Stromal cell of bone marrow (primary cell): ENCODE results near the gene RASA1.
"Not testable (repeated sequence)": the region's sequence is repeated elsewhere in the genome, so short reads cannot be mapped to it uniquely, and the experiment has no call there.

Source experiments
- DNase-seq: peaks from one replicate; pipeline ENCODE4 v3.0.0-alpha.2; 2012; ENCODE audit warnings: low read depth

The RASA1 gene

DNA sequence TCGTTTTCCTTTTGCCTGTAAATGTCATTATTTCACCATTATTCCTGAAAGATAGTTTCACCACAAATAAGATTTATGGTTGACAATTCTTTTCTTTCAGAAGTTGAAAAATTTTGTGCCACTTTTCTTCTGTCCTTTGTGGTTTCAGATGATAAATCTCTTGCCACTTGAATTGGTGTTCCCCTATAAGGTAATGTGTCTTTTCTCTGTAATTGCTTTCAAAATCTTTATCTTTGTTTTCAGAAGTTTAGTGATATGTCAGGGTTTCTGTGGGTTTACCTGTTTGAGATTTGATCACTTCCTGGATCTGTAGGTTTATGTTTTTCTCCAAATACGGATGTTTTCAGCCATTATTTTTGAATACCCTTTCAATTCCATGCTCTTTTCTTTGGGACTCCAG lies 14.6 kb downstream of the RASA1 start:
- no peak for DNase-seq

DNA sequence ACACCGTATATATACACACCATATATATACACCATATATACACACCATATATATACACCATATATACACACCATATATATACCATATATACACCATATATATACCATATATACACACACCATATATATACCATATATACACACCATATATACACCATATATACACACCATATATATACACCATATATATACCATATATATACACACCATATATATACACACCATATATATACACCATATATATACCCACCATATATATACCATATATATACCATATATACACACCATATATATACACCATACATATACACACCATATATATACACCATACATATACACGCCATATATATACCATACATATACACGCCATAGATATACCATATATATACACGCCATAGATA lies 19.6 kb downstream of the RASA1 start:
- not testable (repeated sequence) for DNase-seq

DNA sequence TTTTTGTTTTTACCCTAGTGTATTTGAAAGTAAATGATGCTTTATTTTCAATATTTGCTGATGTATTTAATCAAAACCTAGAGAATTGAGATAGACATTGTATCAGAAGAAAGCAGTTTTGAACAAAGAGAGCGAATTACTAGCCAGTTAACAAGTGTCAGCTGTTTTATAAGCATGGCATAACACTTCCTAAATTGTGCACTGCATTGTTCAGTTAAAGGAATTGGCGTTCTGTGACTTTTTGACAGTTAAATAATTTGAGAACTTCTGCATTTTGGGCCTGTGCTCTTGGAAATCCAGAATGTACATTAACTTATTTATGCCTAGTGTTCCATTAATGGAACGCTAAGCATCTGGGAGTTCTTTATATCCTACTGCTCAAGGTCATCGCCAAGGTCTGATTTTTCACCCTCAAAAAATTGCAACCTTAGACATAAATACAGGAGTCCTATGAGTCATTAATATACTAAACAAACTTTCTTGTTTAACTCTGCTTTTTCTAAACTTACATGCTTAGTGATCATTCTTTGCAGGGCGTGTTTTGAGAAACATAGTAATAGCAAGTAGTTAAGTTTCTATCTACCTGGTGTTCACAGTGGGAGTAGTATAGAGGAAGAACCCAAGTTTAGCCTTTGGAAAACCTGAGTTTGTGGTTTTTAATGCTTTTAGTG lies 31.1 kb downstream of the RASA1 start:
- DNase-seq = no peak

DNA sequence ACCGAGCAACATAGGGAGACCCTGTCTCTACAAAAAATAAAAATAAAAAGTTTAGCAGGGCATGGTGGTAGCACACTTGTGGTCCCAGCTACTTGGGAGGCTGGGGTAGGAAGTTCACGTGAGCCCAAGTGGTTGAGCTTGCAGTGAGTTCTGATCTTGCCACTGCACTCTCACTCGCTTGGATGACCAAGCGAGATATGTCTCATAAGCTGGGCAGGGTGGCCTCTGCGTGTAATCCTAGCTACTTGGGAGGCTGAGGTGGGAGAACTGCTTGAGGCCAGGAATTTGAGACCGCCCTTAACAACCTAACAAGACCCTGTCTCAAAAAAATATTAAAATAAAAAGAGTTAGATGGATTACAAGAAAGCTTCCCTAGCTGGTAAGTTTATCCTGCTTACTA lies 32.5 kb downstream of the RASA1 start:
- no peak for DNase-seq

DNA sequence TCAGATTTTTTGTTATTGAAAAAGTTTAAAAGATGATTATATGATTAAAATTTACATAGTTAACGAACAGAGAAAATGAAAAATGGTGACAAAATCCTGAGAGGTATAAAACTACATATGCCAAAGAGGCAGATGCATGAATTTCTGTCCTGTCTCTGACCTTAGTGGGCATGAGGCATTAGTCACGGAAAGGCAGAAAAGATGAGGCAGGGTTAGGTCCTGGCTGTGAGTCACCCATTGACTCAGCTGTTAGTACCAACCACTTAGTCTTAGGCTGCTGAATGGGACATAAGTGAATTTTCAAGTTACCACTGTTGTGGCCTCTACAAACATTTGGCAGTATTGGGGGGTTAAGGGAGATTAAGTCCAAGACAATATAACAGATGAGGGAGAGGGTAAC lies 33.1 kb downstream of the RASA1 start:
- DNase-seq = peak; percentile 89

DNA sequence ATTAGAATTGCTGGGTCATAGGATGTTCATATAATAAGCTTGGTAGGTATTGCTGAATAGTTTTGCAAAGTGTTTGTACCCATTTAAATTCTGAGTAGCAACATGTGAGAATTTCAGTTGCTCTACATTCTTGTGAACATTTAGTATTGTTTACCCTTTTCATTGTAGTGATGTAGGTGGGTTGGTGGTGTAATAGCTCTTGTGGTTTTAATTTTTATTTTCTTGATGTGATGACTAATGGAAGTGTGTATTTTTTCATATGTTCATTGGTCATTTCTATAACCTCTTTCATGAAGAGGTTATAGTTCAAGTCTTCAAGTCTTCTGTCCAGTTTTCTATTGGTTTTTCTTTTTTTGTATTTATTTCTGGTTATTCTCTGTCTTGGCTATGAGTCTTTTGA lies 34.4 kb downstream of the RASA1 start:
- DNase-seq = peak; percentile 11

DNA sequence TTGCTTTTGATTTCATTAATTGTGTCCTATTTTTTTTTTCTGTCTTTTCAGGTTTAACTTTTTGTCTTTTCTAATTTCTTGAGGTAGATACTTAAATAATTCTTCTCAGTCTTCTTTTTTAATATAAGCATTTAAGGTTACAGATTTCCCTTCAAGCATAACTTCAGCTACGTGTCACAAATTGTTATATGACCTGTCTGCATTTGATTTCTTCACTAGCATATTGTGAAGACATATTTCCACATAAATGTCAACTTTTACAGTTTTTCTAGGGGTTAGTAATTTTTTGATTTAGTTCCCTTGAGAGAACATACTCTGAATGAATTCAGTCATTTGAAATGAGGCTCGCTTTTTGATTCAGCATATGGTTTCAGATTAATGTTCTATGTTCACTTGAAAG lies 35.6 kb downstream of the RASA1 start:
- no peak for DNase-seq

DNA sequence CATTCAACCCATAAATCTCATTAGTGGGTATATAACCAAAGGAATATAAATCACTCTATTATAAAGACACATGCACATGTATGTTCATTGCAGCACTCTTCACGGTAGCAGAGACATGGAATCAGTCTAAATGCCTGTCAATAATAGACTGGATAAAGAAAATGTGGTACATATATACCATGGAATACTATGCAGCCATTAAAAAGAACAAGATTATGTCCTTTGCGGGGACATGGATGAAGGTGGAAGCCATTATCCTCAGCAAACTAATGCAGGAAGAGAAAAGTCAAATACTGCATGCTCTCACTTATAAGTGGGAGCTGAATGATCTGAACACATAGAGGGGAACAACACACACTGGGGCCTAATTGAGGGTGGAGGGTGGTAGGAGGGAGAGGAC lies 38.4 kb downstream of the RASA1 start:
- DNase-seq = not testable (repeated sequence)

DNA sequence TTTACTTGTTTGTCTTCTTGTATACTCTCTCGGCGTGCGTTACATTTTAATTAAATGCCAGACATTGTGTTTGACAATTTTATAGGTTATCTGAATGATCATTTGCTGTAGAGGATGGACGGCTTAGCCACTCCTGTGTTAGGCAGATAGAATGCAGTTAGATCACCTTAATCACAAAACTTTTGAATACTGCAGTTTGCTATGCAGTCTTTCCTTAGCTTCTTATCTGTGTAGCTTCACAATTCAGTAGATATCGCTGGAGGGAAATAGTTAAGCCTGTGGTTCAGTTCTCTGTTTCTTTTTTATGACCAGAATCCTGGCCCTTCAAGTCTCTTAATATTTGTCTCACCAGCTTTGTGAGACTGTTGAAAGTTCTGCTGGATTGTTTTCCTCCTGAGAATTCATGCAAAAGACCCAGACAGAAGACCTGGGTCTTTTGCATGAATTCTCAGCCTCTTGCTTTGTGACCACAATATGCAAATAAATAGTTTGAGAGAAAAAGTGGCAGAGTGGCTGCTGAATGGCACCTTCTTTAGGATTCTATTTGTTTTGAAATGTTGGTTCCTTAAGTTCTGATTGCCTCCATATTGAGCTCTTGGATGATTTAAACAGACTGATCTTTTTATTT lies 40.2 kb downstream of the RASA1 start:
- DNase-seq = no peak

DNA sequence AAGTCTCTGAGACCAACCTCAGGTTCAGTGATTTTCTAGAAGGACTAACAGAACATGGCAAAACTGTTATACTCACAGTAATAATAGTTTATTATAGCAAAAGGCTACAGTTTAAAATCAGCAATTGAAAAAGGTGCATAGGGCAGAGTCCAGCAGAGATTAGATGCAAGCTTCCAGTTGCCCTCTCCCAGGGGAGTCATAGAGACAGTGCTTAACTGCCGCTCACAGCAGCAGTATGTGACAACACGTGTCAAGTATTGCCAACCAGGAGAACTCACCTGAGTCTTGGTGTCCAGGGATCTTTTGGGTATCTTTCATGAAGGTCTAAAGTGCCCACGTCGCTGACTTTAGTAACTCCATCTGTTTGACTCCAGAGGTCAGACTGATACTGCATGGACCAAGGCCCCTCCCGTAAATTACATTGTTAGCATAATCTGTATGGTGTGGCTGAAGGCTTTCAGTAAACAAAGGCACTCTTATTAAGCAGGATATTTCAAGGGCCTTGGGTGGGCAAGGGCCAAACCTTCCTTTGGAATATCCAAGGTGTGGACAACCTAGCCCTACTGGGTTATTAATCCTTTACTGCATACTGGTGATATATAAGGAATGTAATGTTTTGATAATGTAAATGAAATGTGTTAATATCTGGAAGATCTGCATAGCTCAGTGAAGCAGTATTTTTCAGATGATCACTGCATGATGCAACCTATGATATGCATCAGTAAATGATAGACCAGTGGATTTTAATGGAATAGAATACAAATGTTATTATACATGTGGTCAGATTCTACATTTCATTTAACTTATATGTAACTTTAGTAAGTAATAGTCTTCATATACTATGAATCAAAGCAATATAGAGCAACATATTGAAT lies 44.0 kb downstream of the RASA1 start:
- no peak for DNase-seq

DNA sequence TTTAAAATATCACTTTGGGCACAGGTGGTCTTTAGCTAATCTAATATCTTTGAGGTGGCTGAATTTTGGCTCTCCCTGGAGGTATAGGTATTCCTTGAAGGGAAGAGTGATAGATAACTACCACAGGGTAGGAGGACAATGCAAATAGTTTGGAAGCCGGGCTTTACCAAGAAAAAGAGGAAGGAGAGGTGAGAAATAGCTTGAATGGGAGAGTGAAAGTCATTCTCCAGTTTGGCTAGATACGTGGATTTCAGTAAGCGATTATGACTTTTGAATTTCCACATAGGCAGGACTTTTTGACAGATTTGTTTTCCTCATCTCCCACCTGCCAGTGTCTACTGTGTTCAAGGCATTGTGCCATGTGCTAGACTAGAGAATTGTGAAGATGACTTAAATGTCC lies 45.5 kb downstream of the RASA1 start:
- DNase-seq = no peak

DNA sequence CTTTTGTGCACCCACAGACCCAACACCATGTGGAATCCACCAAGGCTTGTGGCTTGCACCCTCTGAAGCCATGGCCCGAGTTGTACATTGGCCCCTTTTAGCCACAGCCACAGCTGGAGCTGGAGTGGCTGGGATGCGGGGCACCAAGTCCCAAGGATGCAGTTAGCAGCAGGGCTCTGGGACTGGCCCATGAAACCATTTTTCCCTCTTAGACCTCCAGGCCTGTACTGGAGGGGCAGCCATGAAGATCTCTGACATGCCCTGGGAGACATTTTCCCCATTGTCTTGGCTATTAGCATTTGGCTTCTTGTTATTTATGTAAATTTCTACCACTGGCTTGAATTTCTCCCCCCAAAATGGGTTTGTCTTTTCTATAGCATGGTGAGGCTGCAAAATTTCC lies 51.8 kb downstream of the RASA1 start:
- DNase-seq = no peak

DNA sequence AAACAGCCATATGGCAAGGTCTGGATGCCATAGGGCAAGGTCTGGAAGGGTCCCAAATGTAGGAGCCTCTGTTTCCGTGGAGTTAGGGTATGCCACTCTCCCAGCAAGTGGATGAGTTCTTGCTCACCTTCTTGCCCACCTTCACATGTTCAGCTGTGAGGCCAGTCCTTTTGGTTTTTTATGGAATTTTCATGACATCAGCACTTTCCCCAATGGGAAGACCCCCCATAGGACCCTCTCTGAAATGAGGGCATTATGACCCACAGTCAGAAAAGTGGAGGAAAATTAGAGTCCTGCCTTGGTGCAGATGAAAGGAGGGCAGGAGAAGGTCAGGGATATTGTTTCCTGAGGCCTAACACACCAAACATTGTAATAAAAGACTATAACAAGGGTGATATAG lies 53.9 kb downstream of the RASA1 start:
- DNase-seq = no peak

DNA sequence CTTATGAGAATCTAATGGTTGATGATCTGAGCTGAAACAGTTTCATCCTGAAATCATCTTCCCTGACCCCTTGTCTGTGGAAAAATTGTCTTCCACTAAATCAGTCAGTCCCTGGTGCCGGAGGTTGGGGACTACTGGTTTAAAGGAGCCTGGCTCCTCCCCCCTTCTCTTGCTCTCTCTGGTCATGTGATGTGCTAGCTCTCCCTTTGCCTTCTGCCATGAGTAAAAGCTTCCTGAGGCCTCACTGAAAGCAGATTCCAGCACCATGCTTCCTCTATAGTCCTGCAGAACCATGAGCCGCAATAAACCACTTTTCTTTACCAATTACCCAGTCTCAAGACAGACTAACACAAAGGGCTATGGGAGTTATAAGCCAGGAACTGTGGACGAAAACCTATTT lies 54.7 kb downstream of the RASA1 start:
- no peak for DNase-seq

DNA sequence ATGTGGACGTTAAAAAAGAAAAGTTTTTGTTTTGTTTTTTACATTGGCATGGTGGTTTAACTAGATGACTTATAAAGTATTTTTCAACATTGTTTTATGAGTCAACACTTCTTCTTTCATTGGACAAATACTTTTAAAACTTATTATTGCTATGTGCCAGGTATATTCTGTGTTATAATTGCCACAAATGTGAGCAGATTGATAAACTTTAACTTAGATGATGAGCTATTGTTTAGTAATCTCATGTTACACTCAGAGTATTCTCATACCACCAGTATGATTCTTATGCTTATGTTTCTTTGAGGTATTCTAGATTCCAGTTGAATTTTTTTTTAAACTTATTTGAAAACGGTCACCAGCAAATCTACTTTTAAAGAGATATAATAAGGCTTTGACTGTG lies 60.3 kb downstream of the RASA1 start:
- DNase-seq = no peak

DNA sequence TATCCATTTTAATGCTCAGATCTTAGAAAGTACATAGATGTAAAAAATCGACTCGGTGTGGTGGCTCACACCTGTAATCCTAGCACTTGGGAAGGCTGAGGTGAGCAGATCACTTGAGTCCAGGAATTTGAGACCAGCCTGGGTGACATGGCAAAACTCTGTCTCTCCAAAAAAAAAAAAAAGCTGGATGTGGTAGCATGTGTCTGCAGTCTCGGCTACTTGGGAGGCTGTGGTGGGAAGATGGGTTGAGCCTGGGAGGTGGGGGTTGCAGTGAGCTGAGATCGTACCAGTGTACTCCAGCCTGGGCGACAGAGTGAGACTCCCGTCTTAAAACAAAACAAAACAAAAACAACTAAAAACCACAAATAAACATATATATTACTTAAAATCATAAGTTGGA lies 61.4 kb downstream of the RASA1 start:
- no peak for DNase-seq

DNA sequence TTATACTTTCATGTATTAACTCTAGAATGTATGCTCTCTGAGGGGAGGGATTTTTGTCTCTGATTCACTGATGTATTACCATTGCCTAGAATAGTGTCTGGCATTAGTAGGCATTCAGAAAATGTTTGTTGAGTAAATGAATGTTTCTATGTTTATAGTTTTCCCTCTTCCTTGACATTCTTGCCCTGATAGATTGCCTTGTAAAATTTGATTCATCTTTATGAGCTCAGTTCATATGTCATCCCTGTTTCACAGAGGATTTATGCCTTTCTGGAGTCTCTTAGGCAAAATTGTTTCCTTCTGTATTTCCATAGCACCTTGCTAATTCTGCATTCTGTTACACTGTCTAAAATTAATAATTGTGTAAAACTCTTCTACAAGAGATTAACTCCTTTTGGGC lies 72.3 kb downstream of the RASA1 start:
- no peak for DNase-seq

DNA sequence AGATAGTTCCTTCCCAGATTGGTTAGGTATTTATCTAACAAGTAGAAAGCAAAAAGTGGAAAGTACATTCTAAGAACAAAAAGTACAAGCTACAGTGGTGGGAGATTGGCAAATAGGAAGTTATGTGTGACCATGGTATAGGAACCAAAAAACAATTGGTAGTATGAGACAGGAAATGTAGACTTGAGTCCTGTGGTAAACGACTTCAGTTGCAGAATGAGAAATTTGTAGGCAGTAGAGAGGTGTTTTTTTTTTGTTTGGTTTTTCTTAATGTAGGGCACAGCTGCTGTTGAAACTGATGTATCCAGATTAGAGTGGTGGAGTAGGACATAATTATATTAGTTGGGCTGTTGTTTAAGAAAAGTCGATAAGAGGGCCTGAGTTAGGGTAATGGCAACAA lies 73.0 kb downstream of the RASA1 start:
- DNase-seq = no peak

DNA sequence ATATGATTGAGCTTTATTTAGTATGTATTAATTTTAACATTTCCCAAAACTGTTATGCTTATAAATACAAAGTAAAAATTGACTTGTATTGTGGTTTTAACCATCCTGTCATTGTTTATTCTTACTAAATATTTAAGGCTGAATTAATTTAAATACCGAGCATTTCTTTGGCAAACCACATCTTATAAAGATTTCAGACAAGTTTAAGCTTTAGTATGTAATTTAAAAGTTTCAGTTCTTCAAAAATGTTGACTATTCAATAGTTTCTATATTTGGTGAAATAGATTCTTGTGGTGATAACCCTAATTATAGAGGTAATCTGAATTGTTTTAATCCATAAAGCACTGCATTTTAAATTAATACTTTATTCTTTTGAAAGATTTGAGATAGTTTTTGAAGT lies 79.6 kb downstream of the RASA1 start:
- DNase-seq = no peak

DNA sequence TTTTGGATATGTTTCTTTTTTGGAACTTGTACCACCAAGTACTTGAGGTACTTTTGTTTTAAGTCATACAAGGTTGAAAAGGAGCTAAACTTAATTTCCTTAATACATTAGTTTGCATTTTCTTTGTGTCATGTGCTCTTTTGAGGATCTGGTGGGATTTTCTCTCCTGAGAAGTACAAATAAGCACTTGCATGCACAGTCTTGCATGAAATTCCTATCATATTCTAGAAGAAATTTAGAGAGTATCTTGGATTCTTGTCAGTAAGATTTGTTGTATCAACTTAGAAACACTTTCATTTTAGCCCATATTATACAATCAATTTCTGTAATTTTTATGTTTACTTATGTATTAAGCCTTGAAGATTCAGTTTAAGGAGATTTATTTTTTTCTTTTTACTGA lies 80.2 kb downstream of the RASA1 start:
- DNase-seq = no peak

DNA sequence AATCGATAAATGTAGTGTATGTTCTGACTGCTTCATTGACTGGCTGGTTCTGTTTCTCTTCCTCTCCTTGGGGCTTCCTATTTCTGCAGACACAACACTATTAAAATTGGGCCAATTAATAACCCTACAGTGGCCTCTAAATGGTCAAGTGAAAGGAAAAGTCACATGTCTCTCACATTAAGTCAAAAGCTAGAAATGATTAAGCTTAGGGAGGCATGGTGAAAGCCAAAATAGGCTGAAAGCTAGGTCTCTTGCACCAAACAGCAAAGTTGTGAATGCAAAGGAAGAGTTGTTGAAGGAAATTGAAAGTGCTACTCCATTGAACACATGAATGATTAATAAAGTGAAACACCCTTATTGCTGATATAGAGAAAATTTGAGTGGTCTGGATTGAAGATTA lies 86.8 kb downstream of the RASA1 start:
- DNase-seq = no peak

DNA sequence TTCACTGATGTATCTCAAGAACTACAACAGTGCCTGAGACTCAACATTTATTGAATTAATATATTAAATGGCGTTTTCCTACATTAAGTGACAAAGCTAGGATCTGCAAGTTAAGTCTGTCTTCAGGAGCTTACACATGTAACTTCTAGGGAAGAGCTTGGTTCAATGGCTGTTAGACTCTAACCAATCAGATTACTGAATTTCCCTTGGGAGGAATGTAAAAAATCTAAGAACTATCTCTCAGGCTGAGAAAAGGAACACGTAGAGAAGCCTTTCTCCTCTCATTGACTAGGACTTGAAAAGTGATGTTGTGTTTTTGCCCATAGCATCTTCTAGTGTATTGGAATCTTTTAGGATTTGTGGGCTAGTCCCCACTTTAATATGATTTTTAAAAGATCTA lies 91.4 kb downstream of the RASA1 start:
- DNase-seq = no peak

DNA sequence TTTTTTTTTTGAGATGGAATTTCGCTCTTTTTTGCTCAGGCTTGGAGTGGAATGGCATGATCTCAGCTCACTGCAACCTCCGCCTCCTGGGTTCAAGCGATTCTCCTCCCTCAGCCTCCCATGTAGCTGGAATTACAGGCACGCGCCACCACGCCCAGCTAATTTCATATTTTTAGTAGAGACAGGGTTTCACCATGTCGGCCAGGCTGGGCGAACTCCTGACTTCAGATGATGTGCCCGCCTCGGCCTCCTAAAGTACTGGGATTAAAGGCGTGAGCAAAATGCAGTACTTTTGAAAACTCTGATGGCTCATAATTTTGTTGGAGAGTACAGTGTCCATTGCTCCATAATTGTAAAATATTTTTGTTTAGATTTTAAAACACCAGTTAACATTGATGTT lies 92.4 kb downstream of the RASA1 start:
- no peak for DNase-seq
